NCI-H460 (cell line): ENCODE results near the gene MYCL. TPM values are rescaled to one million over a fixed set of nuclear protein-coding genes. Genes with fewer than 3 reads are reported as not detected.

Source experiments
- DNase-seq: peaks from one replicate; pipeline ENCODE4 v3.0.0-alpha.2; 2016; ENCODE audit warnings: low read depth; ENCODE audit errors: extremely low read depth
- polyA plus RNA-seq: library from polyadenylated mRNA; depleted of rRNA; stranded (reverse); fragments of >200 nt; gene quantifications from 2 replicates; pipeline ENCODE4 v1.2.3, GENCODE V29; 2014; cell fraction: nucleus; rRNA removed
- total RNA-seq: library from RNA; depleted of rRNA; stranded (reverse); fragments of >200 nt; shearing (Covaris generic); gene quantifications from 2 replicates; pipeline ENCODE4 v1.2.3, GENCODE V29; 2014; rRNA removed

Gene MYCL
- total RNA-seq = 0.77 and 0.89 TPM in 2 replicates
- 0.17 and 0.36 TPM in 2 replicates for polyA plus RNA-seq

- peak; percentile 54 for DNase-seq
Observed at GRCh38 chr1:39901714-39902459, at the start of gene MYCL. TSS of gene MYCL (minus strand) at chr1:39901917. CDS start at chr1:39901434, 483 bp downstream.

- DNase-seq = no peak
Observed at GRCh38 chr1:39949891-39950290, 48.2 kb upstream of the MYCL start.

DNA sequence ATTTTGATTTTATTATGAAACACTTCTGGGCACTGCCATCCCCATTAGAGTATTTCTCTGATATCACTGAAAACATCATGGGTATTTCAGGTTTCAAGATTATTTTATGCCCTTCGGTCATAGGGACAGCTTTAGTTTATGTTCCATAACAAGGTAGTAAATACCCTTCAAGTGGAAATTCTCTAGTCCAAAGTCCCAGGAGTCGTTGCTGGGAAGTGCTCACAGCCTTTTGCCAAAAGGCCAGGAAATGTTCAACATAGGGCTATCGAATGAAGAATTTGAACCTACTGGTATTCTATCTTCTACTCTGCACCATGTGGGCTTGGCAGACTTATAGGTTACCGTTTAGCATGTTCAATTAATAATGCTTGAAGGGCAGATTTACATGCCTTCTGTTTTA, 45.5 kb upstream of the MYCL start:
- DNase-seq = no peak

DNA sequence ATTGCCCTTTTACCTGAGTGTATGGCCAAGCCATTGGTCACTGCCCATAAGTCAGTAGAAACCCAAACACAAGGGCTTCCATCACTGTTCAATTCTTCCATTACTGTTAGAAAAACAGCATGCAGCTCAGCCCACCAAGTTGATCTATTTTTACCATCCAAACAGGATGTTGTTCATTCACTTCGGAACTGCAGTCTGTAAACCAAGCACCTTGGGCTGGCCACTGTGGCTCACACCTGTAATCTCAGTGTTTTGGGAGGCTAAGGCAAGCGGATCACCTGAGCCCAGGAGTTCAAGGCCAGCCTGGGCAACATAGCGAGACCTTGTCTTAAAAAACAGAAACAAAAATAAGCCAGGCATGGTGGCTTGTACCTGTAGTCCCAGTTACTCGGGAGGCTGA, 44.5 kb upstream of the MYCL start:
- no peak for DNase-seq

DNA sequence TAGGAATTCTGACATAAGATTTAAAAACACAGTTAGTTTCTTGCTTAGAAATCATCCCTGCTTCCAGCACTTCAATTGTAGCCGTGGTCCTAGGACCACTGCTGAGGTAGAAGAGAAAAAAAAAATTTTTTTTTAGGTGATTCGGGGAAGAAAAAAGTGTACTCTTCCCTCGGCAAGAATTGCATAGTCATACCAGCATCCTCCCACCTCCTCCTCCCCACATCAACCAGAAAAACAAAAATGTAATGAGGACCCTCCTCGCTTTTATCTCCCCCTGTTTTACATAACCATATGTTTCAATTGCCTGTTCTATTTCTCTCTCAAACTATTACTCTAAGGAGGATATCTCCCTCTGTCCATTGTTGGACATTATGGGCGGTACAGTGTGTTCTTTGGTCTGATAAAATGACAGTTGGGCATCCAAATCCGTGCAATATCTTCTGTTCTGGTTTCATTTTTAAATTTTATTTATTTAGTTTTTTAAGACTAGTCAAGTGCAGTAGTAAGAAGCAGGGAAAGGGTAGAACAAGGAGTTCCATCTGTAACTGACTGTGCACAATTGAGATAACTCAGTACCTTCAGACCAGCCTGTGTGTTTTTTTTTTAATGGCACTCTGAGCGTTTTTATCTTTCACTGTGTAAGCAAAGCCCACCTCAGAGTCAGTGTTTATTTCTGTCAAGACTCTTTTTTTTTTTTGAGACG, 42.8 kb upstream of the MYCL start:
- no peak for DNase-seq

GRCh38 chr1:39943471-39944290, 42.0 kb upstream of the MYCL start:
- DNase-seq = no peak

GRCh38 chr1:39940980-39941871, 39.5 kb upstream of the MYCL start:
- no peak for DNase-seq

DNA sequence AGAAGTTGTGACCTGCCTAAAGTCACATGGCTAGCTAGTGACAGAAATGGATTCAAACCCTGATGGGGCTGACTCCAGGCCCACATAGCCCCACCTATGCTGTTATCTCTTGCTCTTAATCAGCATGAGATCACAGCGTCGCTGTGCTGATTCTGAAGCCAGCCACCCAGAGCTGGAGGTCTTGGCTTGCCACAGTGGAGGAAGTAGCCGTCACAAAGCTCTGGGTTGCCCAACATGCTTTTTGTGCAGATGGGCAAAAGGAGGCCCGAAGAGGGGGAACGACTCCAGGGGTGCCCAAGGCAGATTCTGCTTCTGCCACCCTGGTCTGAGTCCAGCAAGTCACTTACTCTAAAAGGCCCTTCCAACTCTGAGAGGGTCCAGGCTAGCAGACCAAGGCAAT, 38.5 kb upstream of the MYCL start:
- no peak for DNase-seq

- no peak for DNase-seq
Observed at GRCh38 chr1:39938856-39939255, 37.1 kb upstream of the MYCL start.

- DNase-seq = no peak
Observed at GRCh38 chr1:39936724-39937491, 35.2 kb upstream of the MYCL start.

DNA sequence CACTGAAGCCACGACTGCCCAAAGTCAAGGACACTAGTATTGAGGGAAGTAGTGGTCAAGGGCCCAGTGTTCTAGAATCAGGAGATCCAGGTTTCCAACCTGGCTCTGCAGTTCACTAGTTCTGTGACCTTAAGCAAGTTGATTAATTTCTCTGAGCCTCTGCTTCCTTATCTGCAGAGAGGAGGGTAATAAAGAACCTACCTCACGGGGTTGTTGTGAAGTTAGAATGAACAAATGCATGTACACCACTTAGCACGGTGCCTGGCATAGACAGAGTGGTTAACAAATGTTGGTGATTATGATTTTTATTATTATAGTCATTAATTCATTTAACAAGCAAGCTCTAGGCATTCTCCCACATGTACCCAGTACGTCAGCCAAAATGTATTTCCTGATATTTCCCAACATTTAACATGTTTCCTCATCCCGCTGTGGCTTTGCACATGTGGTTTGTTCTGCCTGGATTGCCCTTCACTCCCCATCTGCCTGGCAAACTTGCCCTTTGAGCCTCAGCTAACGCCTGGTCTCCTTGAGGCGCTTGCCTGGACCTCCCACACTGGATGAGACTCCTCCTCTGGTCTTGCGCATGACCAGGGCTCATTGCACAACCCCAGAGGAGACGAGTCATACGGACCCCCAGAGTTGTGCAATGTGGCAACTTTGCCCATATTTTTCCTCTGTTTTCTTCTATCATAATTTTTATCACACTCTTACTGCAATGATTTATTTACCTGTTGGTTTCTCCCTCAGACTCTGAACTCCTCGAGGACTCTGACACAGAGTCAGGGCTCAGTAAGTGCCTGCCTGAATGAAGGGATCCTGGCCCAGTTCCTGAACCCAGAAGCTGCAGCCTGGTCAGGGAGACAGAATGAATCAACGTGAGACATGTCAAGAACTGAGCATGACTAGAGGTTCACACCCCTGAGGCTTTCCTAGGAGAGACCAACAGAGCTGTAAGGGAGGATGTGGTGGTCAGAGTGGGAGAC, 32.5 kb upstream of the MYCL start:
- peak; percentile 51 for DNase-seq

GRCh38 chr1:39928809-39929587, 27.3 kb upstream of the MYCL start:
- DNase-seq = no peak

DNA sequence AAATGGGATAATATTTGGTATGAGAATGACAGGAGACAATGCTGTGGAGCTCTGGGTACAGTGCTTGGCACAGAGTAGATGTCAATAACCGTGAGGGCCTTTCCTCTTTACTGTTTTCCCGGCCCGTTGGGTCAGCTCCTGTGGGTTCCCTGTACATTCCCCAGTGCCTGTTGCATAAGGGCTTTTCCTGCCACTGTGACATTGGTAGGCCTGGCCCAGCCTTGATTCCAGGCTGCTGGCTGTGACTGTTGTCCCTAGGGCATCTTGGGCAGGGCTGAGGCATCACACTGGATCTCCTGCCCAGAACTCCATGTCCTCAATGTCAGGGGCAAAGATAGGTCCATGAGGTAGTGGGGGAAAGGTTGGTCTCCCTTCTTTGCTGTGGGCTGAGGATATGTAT, 25.8 kb upstream of the MYCL start:
- no peak for DNase-seq

DNA sequence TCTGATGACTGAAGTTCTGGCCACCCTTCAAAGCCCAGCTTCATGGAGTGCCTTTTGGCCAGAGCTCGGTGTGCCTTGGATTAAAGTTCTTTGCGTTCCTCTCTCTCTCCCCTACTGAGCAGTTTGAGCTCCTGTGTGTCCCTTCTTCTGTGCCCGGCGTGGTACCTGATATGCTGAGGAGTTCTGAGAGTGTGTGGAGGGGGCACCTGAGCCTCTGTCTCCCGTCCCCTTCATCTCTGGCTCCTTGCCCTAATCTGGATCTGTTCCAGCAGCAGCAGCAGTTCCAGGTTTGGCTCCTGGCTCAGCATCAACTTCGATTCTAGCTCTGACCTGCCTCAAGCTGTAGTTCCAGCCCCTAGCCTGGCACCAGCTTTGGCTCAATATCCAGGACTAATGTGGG, 25.1 kb upstream of the MYCL start:
- no peak for DNase-seq

- no peak for DNase-seq
Observed at GRCh38 chr1:39926343-39926793, 24.7 kb upstream of the MYCL start.

- no peak for DNase-seq
Observed at GRCh38 chr1:39925721-39926342, 24.1 kb upstream of the MYCL start.

DNA sequence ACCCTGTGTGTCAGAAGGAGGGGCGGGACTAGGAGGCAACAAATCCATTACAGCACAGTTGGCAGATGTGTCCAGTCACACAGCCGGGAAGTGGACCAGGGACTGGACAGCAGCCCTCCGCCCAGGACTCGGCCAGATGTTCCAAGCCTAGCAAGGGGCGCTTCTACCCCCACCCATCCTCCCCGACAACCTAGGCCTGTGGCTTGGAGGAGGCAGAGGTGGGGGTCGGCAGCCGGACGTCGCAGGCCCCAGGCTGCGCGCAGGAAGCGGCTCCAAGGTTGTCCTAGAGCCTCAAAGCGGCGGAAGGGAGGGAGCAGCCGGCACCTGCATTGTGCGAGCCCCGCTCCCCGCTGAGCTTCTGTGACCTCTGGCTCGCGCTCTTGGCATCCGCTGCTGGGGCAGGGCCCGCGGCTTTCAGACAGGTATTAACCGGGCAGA, 20.6 kb upstream of the MYCL start:
- DNase-seq = no peak
